ENCODE results near the gene CNR2.
"Not testable (repeated sequence)": the region's sequence is repeated elsewhere in the genome, so short reads cannot be mapped to it uniquely, and the experiment has no call there.

The CNR2 gene

GRCh38 chr1:23913212-23913880, at the start of gene CNR2:
CNR2 (minus strand) TSS chr1:23913362; CDS start chr1:23875617, 37,745 bp downstream.
- no peak for DNase-seq

DNA sequence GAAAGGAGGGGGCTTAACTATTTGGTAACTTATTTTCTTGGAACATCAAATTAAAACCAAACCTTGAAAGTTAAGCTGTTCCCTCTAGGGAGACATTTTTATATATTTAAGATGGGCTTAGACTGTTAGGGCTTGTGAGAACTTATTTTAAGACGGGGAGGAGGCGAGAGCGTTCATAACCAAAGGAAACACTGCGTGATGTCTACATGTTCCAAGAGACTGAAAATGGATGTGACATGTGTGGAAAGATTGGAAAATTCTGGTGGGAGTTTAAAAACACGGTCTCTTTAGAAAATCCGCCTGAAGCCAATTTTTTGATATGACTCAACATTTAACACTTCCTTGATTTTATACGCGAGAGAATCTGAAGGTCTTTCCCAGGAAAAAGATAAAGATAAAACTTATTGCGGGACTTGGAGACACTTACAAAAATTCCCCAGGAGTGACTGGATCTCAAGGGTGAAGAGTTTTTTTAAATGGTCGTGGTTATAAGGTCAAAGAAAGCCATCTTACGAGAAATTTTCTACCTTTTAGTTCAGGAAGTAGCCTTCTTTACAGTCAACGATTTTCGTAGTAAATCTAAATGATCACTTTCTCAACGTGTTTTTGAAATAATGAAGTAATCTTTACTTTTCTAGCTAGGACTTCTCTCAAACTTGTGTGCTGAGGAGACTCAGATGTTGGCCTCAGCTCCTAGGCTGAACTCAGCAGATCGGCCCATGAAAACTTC, 47.3 kb upstream of the CNR2 start:
- DNase-seq: no peak

- DNase-seq: peak; percentile 97
Measured at GRCh38 chr1:23959461-23960290, 46.5 kb upstream of the CNR2 start, which contains the start of gene PNRC2. PNRC2 (plus strand) TSS chr1:23959828; CDS start chr1:23961458, 1,630 bp downstream.

GRCh38 chr1:23958810-23959460, 45.8 kb upstream of the CNR2 start:
- DNase-seq: peak; percentile 95

- DNase-seq: not testable (repeated sequence)
Measured at GRCh38 chr1:23958040-23958809, 45.1 kb upstream of the CNR2 start.

- no peak for DNase-seq
Measured at GRCh38 chr1:23957096-23957495, 43.9 kb upstream of the CNR2 start.

- no peak for DNase-seq
Measured at GRCh38 chr1:23953020-23953419, 39.9 kb upstream of the CNR2 start.

DNA sequence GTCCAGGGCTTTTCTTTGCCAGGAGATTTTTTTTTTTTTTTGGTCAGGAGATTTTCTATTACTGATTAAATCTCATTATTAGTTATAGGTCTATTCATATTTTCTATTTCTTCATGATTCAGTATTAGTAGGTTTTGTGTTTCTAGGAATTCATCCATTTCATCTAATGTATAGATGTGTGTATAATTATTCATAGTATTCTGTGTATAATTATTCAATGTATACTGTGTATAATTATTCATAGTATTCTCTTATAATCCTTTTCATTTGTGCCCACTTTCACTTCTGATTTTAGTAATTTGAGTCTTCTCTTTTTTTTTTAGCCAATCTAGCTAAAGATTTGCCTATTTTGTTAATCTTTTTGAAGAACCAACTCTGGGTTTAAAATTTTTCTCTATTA, 34.2 kb upstream of the CNR2 start:
- DNase-seq: no peak

DNA sequence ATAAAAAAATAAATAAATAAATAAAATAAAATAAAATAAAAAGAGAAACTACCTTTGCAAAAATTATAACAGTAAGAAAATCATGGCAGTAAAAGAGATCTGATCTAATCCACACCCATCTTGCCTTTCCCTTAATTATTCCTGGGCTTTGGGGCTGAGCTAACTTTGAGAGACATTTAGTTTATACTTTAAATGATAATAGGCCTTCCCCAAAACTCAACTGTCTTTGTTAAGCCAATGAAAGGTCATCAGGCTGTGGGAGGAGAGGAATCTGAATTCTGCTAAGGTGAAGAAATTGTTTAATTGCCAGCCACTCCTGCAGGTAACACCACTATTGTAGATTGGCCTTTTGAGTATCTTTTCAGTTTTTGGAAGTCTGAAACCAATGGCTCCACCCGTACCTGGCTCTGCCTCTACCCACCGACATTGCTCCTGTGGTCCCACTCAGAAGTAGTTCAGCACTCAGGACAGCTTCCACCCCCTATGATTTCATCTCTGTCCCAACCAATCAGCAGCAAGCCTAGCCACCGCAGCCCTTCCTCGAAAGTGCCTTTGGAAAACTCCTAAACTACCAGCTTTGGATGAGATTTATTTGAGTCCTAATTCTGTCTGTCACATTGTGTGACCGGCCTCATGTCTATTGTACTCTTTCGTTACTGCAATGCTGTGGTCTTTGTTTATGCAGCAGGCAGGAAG, 23.5 kb upstream of the CNR2 start:
- no peak for DNase-seq

DNA sequence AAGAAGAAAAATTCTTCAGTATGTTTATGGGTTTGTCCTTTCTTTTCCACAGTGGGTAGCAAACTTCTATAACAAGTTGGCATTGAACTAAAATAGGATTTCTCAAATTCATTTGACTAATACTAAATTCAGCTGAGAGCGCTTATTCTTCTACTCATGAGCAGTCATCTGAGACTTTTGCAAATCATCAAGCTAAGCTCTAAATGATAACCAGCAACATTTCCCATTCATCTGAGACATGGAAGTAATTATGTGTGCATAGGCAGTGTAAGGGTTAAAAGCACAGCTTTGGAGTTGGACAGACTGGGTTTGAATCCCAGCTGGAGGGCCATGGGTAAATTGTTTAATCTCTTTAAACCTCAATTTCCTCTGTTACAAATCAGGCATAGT, 18.3 kb upstream of the CNR2 start:
- DNase-seq: no peak

- DNase-seq: no peak
Measured at GRCh38 chr1:23930861-23931490, 17.8 kb upstream of the CNR2 start.

DNA sequence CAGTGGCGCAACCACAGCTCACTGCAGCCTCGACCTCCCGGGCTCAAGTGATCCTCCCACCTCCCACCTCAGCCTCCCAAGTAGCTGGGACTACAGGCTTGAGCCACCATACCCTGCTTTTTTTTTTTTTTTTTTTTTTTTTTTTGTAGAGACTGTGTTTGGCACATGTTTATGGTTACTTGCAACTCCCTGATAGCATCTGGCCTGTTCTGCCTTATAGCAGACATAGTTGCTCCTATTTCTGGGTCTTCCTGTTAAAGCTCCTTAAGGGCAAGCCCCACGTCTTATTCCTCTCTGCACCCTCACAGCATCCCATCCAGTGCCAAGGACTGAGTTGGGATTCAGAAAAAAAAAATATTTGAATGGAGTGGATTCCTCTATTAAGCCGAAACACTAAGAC, 17.1 kb upstream of the CNR2 start:
- no peak for DNase-seq

- no peak for DNase-seq
Measured at GRCh38 chr1:23928789-23929188, 15.6 kb upstream of the CNR2 start.

- DNase-seq: no peak
Measured at GRCh38 chr1:23927097-23927496, 13.9 kb upstream of the CNR2 start.

DNA sequence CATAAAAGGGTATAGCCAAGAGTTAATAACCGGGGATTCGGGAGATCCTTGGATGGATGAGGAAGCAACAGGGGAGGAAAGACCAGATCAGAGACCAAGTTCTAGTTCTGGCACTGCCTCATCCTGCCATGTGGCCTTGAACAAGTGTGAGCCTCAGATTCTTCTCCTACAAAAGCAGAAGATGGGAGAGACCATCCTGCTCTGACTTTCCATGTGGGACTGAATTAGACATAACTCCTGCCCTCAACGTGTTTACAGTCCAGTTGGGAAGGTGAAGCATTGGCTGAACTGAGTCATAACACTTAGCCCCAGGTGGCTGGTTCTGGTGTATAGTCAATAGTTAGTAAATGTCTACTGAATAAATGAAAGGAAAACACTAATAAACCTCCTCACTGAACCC, 12.1 kb upstream of the CNR2 start:
- DNase-seq: no peak

DNA sequence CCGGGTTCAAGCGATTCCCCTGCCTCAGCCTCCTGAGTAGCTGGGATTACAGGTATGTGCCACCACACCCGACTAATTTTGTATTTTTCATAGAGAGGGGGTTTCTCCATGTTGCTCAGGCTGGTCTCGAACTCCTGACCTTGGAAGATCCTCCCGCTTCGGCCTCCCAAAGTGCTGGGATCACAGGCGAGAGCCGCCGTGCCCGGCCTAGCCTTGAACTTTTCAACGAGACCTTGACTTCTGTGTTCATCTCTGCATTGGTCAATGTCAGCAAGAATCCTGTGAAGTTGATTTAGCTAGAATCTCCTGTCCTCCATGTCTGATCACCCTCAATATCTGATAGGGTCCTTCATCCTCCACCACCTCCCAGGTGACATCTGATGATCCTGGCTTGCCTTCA, 11.4 kb upstream of the CNR2 start:
- no peak for DNase-seq

- DNase-seq: no peak
Measured at GRCh38 chr1:23923592-23924499, 10.7 kb upstream of the CNR2 start.

DNA sequence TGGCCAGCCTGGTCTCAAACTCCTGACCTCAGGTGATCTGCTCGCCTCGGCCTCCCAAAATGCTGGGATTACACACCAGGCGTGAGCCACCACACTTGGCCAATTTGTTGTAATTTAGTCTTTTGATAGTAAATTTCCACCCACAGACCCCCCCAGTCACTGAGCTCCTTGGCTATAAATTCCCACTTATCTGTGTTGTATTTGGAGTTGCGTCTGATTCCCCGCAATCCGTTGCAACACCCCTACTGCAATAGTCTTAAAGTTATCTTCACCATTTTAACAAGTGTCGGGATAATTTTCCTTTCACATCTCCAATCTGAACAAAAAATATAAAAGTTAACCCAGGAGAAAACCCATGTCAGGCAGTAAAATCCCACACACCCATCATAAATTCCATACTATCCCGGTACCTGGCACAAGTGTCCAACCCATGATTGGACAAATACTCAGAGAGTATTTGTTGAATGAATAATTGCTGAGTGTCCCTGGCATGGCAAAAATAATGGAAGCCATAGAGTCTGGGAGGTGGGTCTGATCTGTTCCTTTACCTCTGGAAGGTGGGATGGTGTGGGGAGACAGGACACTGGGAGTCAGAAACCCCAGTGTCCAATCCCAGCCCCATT, 9.3 kb upstream of the CNR2 start:
- no peak for DNase-seq
